HepG2 (cell line): ENCODE data around the gene WDR45B. TPM values are rescaled to one million over a fixed set of nuclear protein-coding genes. Genes with fewer than 3 reads are reported as not detected.

ENCODE experiments used
- AGO2 ChIP-seq: fragments of 200-400 bp; formaldehyde crosslinking; optimal IDR thresholded peaks from 2 replicates; pipeline ENCODE3; 2017; ENCODE audit warnings: mild to moderate bottlenecking, low read depth, low read length, moderate library complexity
- CREM ChIP-seq, 2 experiments: sonication (generic) in 1 of 2; formaldehyde crosslinking in 1 of 2; IDR thresholded peaks; 2 replicates each; pipeline versions ENCODE4 v1.4.0 to v1.6.1; 2016 to 2020; ENCODE audit warnings: antibody characterized with exemption in 1 of 2, mild to moderate bottlenecking in 1 of 2, missing genetic modification reagents in 1 of 2
- GLI4 ChIP-seq: sonication (generic); formaldehyde crosslinking; IDR thresholded peaks from 2 replicates; pipeline ENCODE4 v1.5.1; 2020; ENCODE audit warnings: missing genetic modification reagents, mild to moderate bottlenecking, moderate library complexity, borderline replicate concordance
- HNF4G ChIP-seq, 2 experiments: sonication (generic) in 1 of 2; formaldehyde crosslinking in 1 of 2; IDR thresholded peaks; 2 replicates each; pipeline versions ENCODE4 v1.4.0 to v1.6.1; 2011 to 2020; ENCODE audit warnings: borderline replicate concordance in 2 of 2, low read depth in 2 of 2, mild to moderate bottlenecking in 2 of 2, low read length in 1 of 2, missing genetic modification reagents in 1 of 2, moderate library complexity in 1 of 2
- IRF2 ChIP-seq: IDR thresholded peaks from 2 replicates; pipeline ENCODE4 v1.6.1; 2018; ENCODE audit warnings: missing genetic modification reagents, missing compliant biosample characterization
- NFRKB ChIP-seq: fragments of 450-650 bp; IDR thresholded peaks from 2 replicates; pipeline ENCODE4 v1.6.1; 2017
- NRL ChIP-seq: sonication (generic); formaldehyde crosslinking; IDR thresholded peaks from 2 replicates; pipeline ENCODE4 v1.5.0; 2020; ENCODE audit warnings: missing genetic modification reagents, mild to moderate bottlenecking, moderate library complexity, borderline replicate concordance
- RBM22 ChIP-seq: fragments of 200-400 bp; formaldehyde crosslinking; optimal IDR thresholded peaks from 2 replicates; pipeline ENCODE3; 2017; ENCODE audit warnings: mild to moderate bottlenecking, low read length, moderate library complexity
- SAFB2 ChIP-seq: sonication (generic); formaldehyde crosslinking; IDR thresholded peaks from 2 replicates; pipeline ENCODE4 v1.5.1; 2020; ENCODE audit warnings: missing genetic modification reagents, low read depth, mild to moderate bottlenecking, borderline replicate concordance
- SOX5 ChIP-seq: IDR thresholded peaks from 2 replicates; pipeline ENCODE4 v1.6.1; 2016; ENCODE audit warnings: borderline replicate concordance
- ZNF230 ChIP-seq: sonication (generic); formaldehyde crosslinking; IDR thresholded peaks from 2 replicates; pipeline ENCODE4 v1.4.0; 2020; ENCODE audit warnings: mild to moderate bottlenecking, missing genetic modification reagents
- ZNF333 ChIP-seq: sonication (generic); formaldehyde crosslinking; IDR thresholded peaks from 2 replicates; pipeline ENCODE4 v1.4.0; 2020; ENCODE audit warnings: mild to moderate bottlenecking, missing genetic modification reagents, borderline replicate concordance
- ZNF549 ChIP-seq: sonication (generic); formaldehyde crosslinking; IDR thresholded peaks from 2 replicates; pipeline ENCODE4 v1.5.0; 2020; ENCODE audit warnings: missing genetic modification reagents
- ZNF891 ChIP-seq: sonication (generic); formaldehyde crosslinking; IDR thresholded peaks from 2 replicates; pipeline ENCODE4 v1.5.0; 2020; ENCODE audit warnings: mild to moderate bottlenecking, missing genetic modification reagents
- polyA plus RNA-seq, 8 experiments: library from polyadenylated mRNA; depleted of rRNA in 3 of 8; stranded (reverse) in 7 of 8; unstranded in 1 of 8; fragments of >200 nt; fragmentation: Illumina TruSeq in 4 of 8; extraction: Trizol in 4 of 8; gene quantifications; 2 replicates each; pipeline versions ENCODE4 v1.2.1 to v1.2.3, GENCODE V29; 2011 to 2016; ENCODE audit warnings: low read depth in 4 of 8, missing spikeins in 1 of 8, mixed read lengths in 1 of 8; ENCODE audit not compliant: insufficient read depth in 1 of 8
- total RNA-seq, 5 experiments: library from RNA; depleted of rRNA; stranded (reverse); fragments of >200 nt; fragmentation: Illumina TruSeq; extraction: Trizol; gene quantifications; 2 replicates each; pipeline ENCODE4 v1.2.3, GENCODE V29; 2016; ENCODE audit warnings: low read depth in 1 of 5
- TF ChIP-seq, protein P1 (sequence below): sonication (generic); formaldehyde crosslinking; IDR thresholded peaks from 2 replicates; pipeline ENCODE4 v1.5.0; 2020; ENCODE audit warnings: missing genetic modification reagents
- TF ChIP-seq, protein P2 (sequence below): sonication (generic); formaldehyde crosslinking; IDR thresholded peaks from 2 replicates; pipeline ENCODE4 v1.8.1; 2022; ENCODE audit warnings: low read depth, mild to moderate bottlenecking, missing genetic modification reagents
- TF ChIP-seq, protein P3 (sequence below): sonication (generic); formaldehyde crosslinking; IDR thresholded peaks from 2 replicates; pipeline ENCODE4 v1.4.0; 2020; ENCODE audit warnings: mild to moderate bottlenecking, missing genetic modification reagents

Gene WDR45B
- total and polyA plus RNA-seq, 2 of the 13 experiments (the other 11 are each of a cell fraction or from before 2014, with no cell fraction given): 86.2 to 155 TPM

DNA sequence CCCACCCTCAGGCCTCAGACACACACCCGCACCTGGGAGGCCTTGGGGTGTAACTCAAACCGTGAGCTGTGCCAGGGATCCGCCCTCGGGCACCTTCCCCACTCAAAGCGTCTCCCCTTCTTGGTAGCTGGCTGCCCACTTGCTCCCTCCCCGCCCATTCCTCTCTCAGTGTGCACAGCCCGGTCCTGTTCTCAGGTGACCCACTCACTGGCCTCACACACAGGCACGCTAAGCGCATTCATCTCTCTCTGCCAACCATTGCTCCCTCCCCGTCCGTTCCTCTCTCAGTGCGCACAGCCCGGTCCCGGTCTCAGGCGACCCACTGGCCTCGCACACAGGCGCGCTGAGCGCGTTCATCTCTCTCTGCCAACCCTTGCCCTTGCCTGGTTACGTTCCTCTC is 20.8 kb downstream of the WDR45B start (continued):
- TF ChIP-seq, protein P1, sequence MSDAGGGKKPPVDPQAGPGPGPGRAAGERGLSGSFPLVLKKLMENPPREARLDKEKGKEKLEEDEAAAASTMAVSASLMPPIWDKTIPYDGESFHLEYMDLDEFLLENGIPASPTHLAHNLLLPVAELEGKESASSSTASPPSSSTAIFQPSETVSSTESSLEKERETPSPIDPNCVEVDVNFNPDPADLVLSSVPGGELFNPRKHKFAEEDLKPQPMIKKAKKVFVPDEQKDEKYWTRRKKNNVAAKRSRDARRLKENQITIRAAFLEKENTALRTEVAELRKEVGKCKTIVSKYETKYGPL: no peak
- TF ChIP-seq CREM (IDR thresholded peaks at IDR 0.05) (no peak), CREM (CRISPR knock-in tag; IDR thresholded peaks at IDR 0.05) (no peak), SOX5 (CRISPR knock-in tag) (no peak), IRF2 (CRISPR knock-in tag) (no peak), RBM22 (peak; percentile 91), SAFB2 (no peak), AGO2 (peak; percentile 75), HNF4G (IDR thresholded peaks at IDR 0.05; ENCODE audit: borderline replicate concordance, low read depth, low read length) (no peak), HNF4G (CRISPR knock-in tag; IDR thresholded peaks at IDR 0.05; ENCODE audit: borderline replicate concordance, low read depth) (no peak), ZNF333 (CRISPR knock-in tag) (no peak), ZNF891 (CRISPR knock-in tag) (no peak), NRL (0 out of 2 replicates have a peak, but pooled peaks have one; percentile 14), ZNF230 (no peak), ZNF549 (CRISPR knock-in tag) (no peak), NFRKB (no peak), GLI4 (CRISPR knock-in tag) (no peak)
- TF ChIP-seq, protein P2, sequence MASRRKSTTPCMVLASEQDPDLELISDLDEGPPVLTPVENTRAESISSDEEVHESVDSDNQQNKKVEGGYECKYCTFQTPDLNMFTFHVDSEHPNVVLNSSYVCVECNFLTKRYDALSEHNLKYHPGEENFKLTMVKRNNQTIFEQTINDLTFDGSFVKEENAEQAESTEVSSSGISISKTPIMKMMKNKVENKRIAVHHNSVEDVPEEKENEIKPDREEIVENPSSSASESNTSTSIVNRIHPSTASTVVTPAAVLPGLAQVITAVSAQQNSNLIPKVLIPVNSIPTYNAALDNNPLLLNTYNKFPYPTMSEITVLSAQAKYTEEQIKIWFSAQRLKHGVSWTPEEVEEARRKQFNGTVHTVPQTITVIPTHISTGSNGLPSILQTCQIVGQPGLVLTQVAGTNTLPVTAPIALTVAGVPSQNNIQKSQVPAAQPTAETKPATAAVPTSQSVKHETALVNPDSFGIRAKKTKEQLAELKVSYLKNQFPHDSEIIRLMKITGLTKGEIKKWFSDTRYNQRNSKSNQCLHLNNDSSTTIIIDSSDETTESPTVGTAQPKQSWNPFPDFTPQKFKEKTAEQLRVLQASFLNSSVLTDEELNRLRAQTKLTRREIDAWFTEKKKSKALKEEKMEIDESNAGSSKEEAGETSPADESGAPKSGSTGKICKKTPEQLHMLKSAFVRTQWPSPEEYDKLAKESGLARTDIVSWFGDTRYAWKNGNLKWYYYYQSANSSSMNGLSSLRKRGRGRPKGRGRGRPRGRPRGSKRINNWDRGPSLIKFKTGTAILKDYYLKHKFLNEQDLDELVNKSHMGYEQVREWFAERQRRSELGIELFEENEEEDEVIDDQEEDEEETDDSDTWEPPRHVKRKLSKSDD (CRISPR knock-in tag): no peak
- TF ChIP-seq, protein P3, sequence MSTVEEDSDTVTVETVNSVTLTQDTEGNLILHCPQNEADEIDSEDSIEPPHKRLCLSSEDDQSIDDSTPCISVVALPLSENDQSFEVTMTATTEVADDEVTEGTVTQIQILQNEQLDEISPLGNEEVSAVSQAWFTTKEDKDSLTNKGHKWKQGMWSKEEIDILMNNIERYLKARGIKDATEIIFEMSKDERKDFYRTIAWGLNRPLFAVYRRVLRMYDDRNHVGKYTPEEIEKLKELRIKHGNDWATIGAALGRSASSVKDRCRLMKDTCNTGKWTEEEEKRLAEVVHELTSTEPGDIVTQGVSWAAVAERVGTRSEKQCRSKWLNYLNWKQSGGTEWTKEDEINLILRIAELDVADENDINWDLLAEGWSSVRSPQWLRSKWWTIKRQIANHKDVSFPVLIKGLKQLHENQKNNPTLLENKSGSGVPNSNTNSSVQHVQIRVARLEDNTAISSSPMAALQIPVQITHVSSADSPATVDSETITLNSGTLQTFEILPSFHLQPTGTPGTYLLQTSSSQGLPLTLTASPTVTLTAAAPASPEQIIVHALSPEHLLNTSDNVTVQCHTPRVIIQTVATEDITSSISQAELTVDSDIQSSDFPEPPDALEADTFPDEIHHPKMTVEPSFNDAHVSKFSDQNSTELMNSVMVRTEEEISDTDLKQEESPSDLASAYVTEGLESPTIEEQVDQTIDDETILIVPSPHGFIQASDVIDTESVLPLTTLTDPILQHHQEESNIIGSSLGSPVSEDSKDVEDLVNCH (CRISPR knock-in tag): no peak
